Measurements from ENCODE around the gene DGKB. TPM values are rescaled to one million over a fixed set of nuclear protein-coding genes. Genes with fewer than 3 reads are reported as not detected.

Gene DGKB
- polyA plus RNA-seq, 2 of the 4 experiments (the other 2 are of a cell fraction) = 0.01 TPM; not detected in 1

DNA sequence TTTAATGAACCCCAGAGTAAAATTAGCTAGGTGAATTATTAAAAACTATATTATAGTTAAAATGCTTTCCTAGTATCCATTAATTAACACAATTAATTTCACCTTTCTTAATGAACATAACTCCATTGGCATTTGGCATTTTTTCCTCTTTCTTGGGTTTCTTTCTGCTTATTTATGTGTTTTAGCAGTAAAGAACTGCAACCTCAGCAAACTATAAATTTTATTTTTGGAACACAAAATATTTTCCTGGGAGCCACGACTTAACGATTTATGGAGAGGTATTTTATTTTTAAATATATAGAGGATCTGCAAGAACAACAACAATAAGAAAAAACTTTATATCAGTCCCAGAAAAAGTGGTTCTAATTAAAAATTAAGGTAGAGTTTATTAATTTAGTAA is 465.7 kb downstream of the DGKB start:
- no peak overlapping the region for H3K27ac ChIP-seq
- WGBS (ENCODE audit: missing lambda C conversion rate) = 3% methylated on average over 2 of the region's 2 CpGs
- no peak for DNase-seq (ENCODE audit: low read depth in 1 of 2, low spot score in 1 of 2)
- no peak for ATAC-seq
- H3K4me2 ChIP-seq = no peak overlapping the region
- POLR2A ChIA-PET = no interaction called here
- no peaks in the 10 kb centered on the region for H3K9me3 ChIP-seq
- no peak overlapping the region for H3K4me3 ChIP-seq
- FAIRE-seq = no peak
- TF ChIP-seq ATOH8 (CRISPR knock-in tag; IDR thresholded peaks at IDR 0.05; ENCODE audit: low read depth) (no peak), JUNB (IDR thresholded peaks at IDR 0.05) (no peak), HOXA7 (CRISPR knock-in tag; IDR thresholded peaks at IDR 0.05) (no peak), MAFK (IDR thresholded peaks at IDR 0.05; ENCODE audit: partially characterized antibody) (peak; percentile 40), CEBPB (IDR thresholded peaks at IDR 0.05) (no peak)
- CTCF ChIA-PET = no interaction called here
- H3K4me1 ChIP-seq = no peaks in the 10 kb centered on the region

DNA sequence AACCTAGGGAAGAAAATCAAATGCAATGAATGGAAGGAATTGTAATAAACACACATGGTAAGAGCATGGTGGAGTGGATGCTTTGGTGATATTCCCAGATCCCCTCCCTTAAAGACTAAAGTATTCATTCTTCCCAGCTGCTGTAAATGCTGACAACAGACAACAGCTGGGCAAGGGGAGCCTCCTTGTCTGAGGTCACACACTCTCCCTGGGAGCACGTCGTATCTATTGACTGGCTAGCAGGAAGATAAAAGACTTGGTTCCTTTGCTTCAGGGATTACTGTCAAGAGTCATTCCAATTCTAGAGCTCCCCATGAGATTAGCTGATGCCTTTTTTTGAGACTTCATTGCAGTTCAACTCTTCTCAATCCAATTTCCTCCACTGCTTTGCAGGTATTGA is 469.6 kb downstream of the DGKB start:
- FAIRE-seq = no peak
- TF ChIP-seq, protein P1, sequence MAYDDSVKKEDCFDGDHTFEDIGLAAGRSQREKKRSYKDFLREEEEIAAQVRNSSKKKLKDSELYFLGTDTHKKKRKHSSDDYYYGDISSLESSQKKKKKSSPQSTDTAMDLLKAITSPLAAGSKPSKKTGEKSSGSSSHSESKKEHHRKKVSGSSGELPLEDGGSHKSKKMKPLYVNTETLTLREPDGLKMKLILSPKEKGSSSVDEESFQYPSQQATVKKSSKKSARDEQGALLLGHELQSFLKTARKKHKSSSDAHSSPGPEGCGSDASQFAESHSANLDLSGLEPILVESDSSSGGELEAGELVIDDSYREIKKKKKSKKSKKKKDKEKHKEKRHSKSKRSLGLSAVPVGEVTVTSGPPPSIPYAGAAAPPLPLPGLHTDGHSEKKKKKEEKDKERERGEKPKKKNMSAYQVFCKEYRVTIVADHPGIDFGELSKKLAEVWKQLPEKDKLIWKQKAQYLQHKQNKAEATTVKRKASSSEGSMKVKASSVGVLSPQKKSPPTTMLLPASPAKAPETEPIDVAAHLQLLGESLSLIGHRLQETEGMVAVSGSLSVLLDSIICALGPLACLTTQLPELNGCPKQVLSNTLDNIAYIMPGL (CRISPR knock-in tag; IDR thresholded peaks at IDR 0.05; ENCODE audit: borderline replicate concordance) = no peak
- TF ChIP-seq ZNF302 (CRISPR knock-in tag; IDR thresholded peaks at IDR 0.05) = no peak
- TF ChIP-seq FOSB (CRISPR knock-in tag; IDR thresholded peaks at IDR 0.05) = no peak
- TF ChIP-seq PHF8 (IDR thresholded peaks at IDR 0.05; ENCODE audit: borderline replicate concordance, low read depth) = no peak
- no peak for TF ChIP-seq ZC3H11A (IDR thresholded peaks at IDR 0.05)
- no peak for TF ChIP-seq MAZ (IDR thresholded peaks at IDR 0.05; ENCODE audit: borderline replicate concordance, low read depth, low read length)
- no peak for TF ChIP-seq MAFK (IDR thresholded peaks at IDR 0.05; ENCODE audit: partially characterized antibody)
- no peak for TF ChIP-seq RAD21 (conservative IDR thresholded peaks at IDR 0.05 in 1 of 2, IDR thresholded peaks at IDR 0.05 in 1 of 2)
- TF ChIP-seq TFCP2L1 (CRISPR knock-in tag; IDR thresholded peaks at IDR 0.05) = no peak
- no peak for TF ChIP-seq ATOH8 (CRISPR knock-in tag; IDR thresholded peaks at IDR 0.05; ENCODE audit: low read depth)
- TF ChIP-seq EHF (CRISPR knock-in tag; IDR thresholded peaks at IDR 0.05) = no peak
- no peak for TF ChIP-seq E2F6 (IDR thresholded peaks at IDR 0.05; ENCODE audit: borderline replicate concordance, low read depth)
- no peak for TF ChIP-seq JUNB (IDR thresholded peaks at IDR 0.05)
- no peak for TF ChIP-seq CBX8 (IDR thresholded peaks at IDR 0.05)
- no peak for TF ChIP-seq ESRRA (IDR thresholded peaks at IDR 0.05; ENCODE audit: borderline replicate concordance, low read length)
- no peak for TF ChIP-seq SMC3 (IDR thresholded peaks at IDR 0.05)
- no peak for TF ChIP-seq JUN (IDR thresholded peaks at IDR 0.05)
- no peak for TF ChIP-seq HDAC2 (IDR thresholded peaks at IDR 0.05)
- DNase-seq (ENCODE audit: low read depth in 1 of 2, low spot score in 1 of 2) = no peak
- no peaks in the 10 kb centered on the region for H3K9me3 ChIP-seq
- no peak overlapping the region for H3K4me3 ChIP-seq
- no peak for ATAC-seq
- no peak overlapping the region for H3K4me2 ChIP-seq
- ChIA-PET POLR2A (no interaction called here), CTCF (no interaction called here)
- no peak overlapping the region for H3K27ac ChIP-seq
- 41% methylated on average over 2 of the region's 2 CpGs for WGBS (ENCODE audit: missing lambda C conversion rate)
- no peaks in the 10 kb centered on the region for H3K4me1 ChIP-seq

- POLR2A ChIA-PET = no interaction called here
- H3K4me3 ChIP-seq = no peak overlapping the region
- no peak for FAIRE-seq
Observed at GRCh38 chr7:14430926-14431325, 471.6 kb downstream of the DGKB start.

More at GRCh38 chr7:14430926-14431325, 471.6 kb downstream of the DGKB start:
- H3K4me2 ChIP-seq = no peak overlapping the region
- no peaks in the 10 kb centered on the region for H3K9me3 ChIP-seq
- no peak overlapping the region for H3K27ac ChIP-seq
- ATAC-seq (no peak), DNase-seq (ENCODE audit: low read depth in 1 of 2, low spot score in 1 of 2) (no peak)
- no peaks in the 10 kb centered on the region for H3K4me1 ChIP-seq
- CTCF ChIA-PET = no interaction called here
- 23% methylated on average over 3 of the region's 3 CpGs for WGBS (ENCODE audit: missing lambda C conversion rate)
- TF ChIP-seq BHLHE40 (IDR thresholded peaks at IDR 0.05; ENCODE audit: low read depth, low read length) = no peak
- TF ChIP-seq RARB (CRISPR knock-in tag; IDR thresholded peaks at IDR 0.05) = no peak
- TF ChIP-seq FOSL2 (IDR thresholded peaks at IDR 0.05) = no peak
- no peak for TF ChIP-seq FOSL2 (CRISPR knock-in tag; IDR thresholded peaks at IDR 0.05)
- TF ChIP-seq GATA3 (IDR thresholded peaks at IDR 0.05; ENCODE audit: borderline replicate concordance) = no peak
- no peak for TF ChIP-seq KDM5A (IDR thresholded peaks at IDR 0.05)
- TF ChIP-seq NPAS2 (CRISPR knock-in tag; IDR thresholded peaks at IDR 0.05; ENCODE audit: borderline replicate concordance) = no peak
- TF ChIP-seq, protein P2, sequence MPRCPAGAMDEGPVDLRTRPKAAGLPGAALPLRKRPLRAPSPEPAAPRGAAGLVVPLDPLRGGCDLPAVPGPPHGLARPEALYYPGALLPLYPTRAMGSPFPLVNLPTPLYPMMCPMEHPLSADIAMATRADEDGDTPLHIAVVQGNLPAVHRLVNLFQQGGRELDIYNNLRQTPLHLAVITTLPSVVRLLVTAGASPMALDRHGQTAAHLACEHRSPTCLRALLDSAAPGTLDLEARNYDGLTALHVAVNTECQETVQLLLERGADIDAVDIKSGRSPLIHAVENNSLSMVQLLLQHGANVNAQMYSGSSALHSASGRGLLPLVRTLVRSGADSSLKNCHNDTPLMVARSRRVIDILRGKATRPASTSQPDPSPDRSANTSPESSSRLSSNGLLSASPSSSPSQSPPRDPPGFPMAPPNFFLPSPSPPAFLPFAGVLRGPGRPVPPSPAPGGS (IDR thresholded peaks at IDR 0.05) = no peak
- no peak for TF ChIP-seq CTCF (IDR thresholded peaks at IDR 0.05)

Measured in A549 (cell line).